Epithelial cell of proximal tubule (primary cell): ENCODE results near the gene ANKRD33B. TPM values are rescaled to one million over a fixed set of nuclear protein-coding genes. Genes with fewer than 3 reads are reported as not detected.

Source experiments
- DNase-seq: peaks from one replicate; pipeline ENCODE4 v3.0.0-alpha.2; 2011; ENCODE audit warnings: low read depth
- H3K4me3 ChIP-seq: 2 replicates; pipeline ENCODE4 v1.5.1; 2011; ENCODE audit warnings: low read depth, mild to moderate bottlenecking, low read length
- total RNA-seq: library from RNA; depleted of rRNA; stranded (reverse); fragments of >200 nt; gene quantifications from 2 replicates; pipeline ENCODE4 v1.2.3, GENCODE V29; 2015
- TF ChIP-seq, protein P1 (sequence below): conservative IDR thresholded peaks from 2 replicates; pipeline ENCODE4 v1.5.1; 2012; ENCODE audit warnings: low read depth, mild to moderate bottlenecking, low read length

ANKRD33B gene
- total RNA-seq, 1 donor from 2014 or later: 2.3 TPM

DNA sequence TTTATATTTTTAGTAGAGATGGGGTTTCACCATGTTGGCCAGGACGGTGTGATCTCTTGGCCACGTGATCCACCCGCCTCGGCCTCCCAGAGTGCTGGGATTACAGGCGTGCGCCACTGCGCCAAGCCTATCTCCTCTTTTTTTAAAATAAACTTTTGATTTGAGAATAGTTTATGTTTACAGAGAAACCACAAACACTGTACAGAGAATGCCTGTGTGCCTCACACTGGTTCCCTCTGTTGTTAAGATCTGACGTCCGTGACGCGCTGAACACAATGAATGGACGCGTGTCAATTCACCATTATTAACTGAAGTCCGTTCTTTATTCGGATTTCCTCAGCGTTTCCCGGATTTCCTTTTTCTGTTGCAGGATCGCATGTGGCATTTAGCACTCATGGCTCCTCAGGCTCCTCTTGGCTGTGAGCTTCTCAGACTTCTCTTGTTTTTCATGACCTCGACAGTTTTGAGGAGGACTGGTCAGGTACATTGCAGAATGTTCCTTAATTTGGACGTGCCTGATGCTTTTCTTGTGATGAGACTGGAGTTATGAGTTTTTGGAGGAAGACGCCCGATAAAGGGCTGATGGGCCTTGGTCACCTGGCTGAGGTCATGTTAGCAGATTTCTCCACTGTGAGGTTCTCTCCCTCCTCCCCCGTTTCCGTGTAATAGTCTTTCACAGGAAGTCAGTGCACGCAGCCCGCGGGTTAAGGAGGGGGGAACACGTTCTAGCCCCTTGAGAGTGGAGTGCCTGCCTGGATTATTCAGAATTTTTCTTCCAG lies 69.6 kb downstream of the ANKRD33B start:
- no peak for DNase-seq
- TF ChIP-seq, protein P1, sequence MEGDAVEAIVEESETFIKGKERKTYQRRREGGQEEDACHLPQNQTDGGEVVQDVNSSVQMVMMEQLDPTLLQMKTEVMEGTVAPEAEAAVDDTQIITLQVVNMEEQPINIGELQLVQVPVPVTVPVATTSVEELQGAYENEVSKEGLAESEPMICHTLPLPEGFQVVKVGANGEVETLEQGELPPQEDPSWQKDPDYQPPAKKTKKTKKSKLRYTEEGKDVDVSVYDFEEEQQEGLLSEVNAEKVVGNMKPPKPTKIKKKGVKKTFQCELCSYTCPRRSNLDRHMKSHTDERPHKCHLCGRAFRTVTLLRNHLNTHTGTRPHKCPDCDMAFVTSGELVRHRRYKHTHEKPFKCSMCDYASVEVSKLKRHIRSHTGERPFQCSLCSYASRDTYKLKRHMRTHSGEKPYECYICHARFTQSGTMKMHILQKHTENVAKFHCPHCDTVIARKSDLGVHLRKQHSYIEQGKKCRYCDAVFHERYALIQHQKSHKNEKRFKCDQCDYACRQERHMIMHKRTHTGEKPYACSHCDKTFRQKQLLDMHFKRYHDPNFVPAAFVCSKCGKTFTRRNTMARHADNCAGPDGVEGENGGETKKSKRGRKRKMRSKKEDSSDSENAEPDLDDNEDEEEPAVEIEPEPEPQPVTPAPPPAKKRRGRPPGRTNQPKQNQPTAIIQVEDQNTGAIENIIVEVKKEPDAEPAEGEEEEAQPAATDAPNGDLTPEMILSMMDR: no peak
- no peak overlapping the region for H3K4me3 ChIP-seq

GRCh38 chr5:10634050-10634449 lies 70.2 kb downstream of the ANKRD33B start:
- DNase-seq: no peak
- H3K4me3 ChIP-seq: no peak overlapping the region
- TF ChIP-seq, protein P1: no peak

- H3K4me3 ChIP-seq: no peak overlapping the region
- DNase-seq: no peak
- TF ChIP-seq, protein P1: no peak
These were observed 70.7 kb downstream of the ANKRD33B start for GRCh38 chr5:10634562-10634961.

DNA sequence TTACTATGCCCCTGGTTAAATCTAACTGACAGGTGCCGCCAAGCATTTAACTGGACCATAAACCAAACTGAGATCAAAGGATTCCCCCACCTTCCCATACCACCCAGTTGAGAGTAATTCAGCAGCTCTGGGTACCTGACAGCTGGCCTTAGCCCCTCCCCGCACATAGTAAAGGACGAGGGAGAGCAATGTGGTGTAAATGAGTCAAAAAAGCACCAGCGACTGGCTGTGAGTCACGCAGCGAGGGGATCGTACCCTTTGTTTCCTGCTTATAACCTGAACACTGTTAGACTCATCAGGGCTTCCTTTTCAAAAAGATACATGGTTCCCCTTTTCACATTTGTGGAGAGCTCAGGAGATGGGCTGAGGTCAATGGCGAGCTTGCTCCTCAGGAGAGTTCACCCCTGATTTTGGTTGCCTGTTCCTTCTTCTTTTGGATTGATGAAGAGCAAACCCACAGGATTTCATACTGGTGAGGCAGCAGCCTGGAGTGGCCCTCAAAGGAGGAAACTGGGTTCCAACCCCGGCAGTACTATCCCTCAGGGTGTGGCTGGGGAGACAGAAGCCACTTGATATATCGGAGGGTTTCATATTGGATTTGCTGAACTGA lies 71.5 kb downstream of the ANKRD33B start:
- no peak overlapping the region for H3K4me3 ChIP-seq
- TF ChIP-seq, protein P1: no peak
- no peak for DNase-seq

- no peak for DNase-seq
- TF ChIP-seq, protein P1: no peak
- H3K4me3 ChIP-seq: no peak overlapping the region
These were observed 72.0 kb downstream of the ANKRD33B start for GRCh38 chr5:10635867-10636350.

DNA sequence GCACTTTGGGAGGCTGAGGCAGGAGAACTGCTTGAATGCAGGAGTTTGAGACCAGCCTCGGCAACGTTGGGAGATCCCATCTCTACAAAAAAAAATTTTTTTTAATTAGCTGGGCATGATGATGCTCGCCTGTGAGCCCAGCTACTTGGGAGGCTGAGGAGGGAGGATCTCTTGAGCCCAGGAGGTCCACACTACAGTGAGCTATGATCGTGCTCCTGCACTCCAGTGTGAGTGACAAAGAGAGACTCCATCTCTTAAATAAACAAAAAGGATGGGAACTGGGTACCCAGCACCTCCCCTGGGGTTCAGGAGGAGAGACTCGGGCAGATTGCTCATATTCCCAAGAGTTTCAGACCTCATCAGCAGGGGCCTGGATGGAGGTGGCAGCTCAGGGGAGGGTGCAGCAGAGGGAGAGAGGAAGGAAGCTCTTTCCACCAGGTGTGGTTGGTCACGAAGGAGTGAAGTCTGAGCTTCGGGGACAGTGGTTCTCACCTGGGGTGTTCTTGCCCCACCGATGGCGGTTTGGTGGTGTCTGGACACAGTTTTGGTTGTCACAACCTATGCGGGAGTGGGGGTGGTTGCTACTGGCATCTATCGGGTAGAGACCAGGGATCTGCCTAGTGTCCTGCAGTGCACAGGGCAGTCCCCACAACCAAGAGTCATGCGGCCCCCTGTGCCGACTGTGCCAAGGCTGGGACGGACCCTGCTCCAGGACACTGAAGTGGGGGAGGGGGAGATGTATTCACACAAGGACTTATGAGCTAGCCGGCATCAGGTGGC lies 72.7 kb downstream of the ANKRD33B start:
- no peak for DNase-seq
- TF ChIP-seq, protein P1: no peak
- no peak overlapping the region for H3K4me3 ChIP-seq
